ENCODE results near the gene KIF13A.

Gene KIF13A

DNA sequence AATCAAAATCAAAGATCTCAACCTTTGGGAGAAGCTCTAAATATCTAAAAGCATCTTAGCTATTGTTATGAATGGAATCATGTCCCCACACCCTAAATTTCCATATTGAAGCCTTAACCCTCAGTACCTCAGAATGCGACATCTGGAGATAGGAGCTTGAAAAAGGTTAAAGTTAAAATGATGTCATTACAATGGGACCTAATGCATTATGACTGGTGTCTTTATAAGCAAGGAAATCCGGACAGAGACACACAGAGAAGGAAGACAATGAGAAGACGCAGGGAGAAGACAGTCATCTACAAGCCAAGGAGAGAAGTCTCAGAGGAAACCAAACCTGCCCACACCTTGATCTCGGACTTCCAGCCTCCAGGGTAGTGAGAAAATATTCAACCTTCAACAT, 46.1 kb downstream of the KIF13A start:
- no peak overlapping the region for H3K27ac ChIP-seq (replicated peaks)
- no peak overlapping the region for H3K4me3 ChIP-seq (replicated peaks; ENCODE audit: insufficient read depth, low read length)
- TF ChIP-seq POLR2AphosphoS5 (IDR thresholded peaks at IDR 0.05; ENCODE audit: low read depth) (no peak), GABPA (IDR thresholded peaks at IDR 0.05; ENCODE audit: low read depth) (no peak), REST (IDR thresholded peaks at IDR 0.05; ENCODE audit: insufficient replicate concordance, low read depth) (no peak), SPI1 (IDR thresholded peaks at IDR 0.05; ENCODE audit: borderline replicate concordance, low read depth) (no peak)
- TF ChIP-seq, protein P1, sequence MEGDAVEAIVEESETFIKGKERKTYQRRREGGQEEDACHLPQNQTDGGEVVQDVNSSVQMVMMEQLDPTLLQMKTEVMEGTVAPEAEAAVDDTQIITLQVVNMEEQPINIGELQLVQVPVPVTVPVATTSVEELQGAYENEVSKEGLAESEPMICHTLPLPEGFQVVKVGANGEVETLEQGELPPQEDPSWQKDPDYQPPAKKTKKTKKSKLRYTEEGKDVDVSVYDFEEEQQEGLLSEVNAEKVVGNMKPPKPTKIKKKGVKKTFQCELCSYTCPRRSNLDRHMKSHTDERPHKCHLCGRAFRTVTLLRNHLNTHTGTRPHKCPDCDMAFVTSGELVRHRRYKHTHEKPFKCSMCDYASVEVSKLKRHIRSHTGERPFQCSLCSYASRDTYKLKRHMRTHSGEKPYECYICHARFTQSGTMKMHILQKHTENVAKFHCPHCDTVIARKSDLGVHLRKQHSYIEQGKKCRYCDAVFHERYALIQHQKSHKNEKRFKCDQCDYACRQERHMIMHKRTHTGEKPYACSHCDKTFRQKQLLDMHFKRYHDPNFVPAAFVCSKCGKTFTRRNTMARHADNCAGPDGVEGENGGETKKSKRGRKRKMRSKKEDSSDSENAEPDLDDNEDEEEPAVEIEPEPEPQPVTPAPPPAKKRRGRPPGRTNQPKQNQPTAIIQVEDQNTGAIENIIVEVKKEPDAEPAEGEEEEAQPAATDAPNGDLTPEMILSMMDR (IDR thresholded peaks at IDR 0.05; ENCODE audit: insufficient read depth, low read length): no peak
- H3K27me3 ChIP-seq (ENCODE audit: insufficient read depth, poor library complexity, severe bottlenecking): no peaks in the 10 kb centered on the region
- no peak for DNase-seq (ENCODE audit: low read depth in 1 of 2, low spot score in 1 of 2)

DNA sequence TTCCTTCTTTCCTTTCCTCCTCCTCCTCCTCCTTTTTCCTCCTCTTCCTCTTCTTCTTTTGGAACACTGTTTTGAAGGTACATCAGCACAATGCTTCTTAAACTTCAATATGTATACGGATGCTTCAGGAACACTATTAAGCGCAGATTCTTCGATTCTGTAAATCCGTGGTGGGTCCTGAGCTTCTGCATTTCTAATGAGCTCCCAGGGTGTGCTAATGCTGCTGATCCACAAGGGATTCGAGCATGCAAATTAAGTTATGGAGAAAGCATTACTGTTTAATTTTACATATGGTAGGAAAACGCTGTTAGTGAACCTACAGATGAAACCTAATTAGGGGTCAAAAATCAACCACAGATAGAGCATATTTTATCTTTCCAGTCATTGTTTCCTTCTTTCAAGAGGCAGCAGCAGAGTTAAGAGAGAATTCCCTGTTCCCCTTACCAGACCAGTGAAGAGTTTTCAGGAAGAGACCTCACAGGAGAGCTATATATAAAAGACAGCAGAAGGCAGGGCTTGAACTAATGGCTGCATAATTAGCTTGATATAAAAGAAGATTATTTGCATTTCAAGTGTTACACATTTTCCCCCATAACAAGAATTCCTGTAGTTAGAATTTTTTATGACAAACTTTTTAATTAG, 47.2 kb downstream of the KIF13A start:
- Histone ChIP-seq H3K27ac (replicated peaks) (no peak overlapping the region), H3K27me3 (ENCODE audit: insufficient read depth, poor library complexity, severe bottlenecking) (no peaks in the 10 kb centered on the region), H3K4me3 (replicated peaks; ENCODE audit: insufficient read depth, low read length) (no peak overlapping the region)
- DNase-seq (ENCODE audit: low read depth in 1 of 2, low spot score in 1 of 2): no peak
- TF ChIP-seq, protein P1 (IDR thresholded peaks at IDR 0.05; ENCODE audit: insufficient read depth, low read length): no peak
- TF ChIP-seq GABPA (IDR thresholded peaks at IDR 0.05; ENCODE audit: low read depth) (no peak), SPI1 (IDR thresholded peaks at IDR 0.05; ENCODE audit: borderline replicate concordance, low read depth) (no peak), POLR2AphosphoS5 (IDR thresholded peaks at IDR 0.05; ENCODE audit: low read depth) (no peak), REST (IDR thresholded peaks at IDR 0.05; ENCODE audit: insufficient replicate concordance, low read depth) (no peak)

GRCh38 chr6:17938901-17939300, 48.5 kb downstream of the KIF13A start:
- H3K4me3 ChIP-seq (replicated peaks; ENCODE audit: insufficient read depth, low read length): no peak overlapping the region
- H3K27ac ChIP-seq (replicated peaks): no peak overlapping the region
- TF ChIP-seq REST (IDR thresholded peaks at IDR 0.05; ENCODE audit: insufficient replicate concordance, low read depth): no peak
- TF ChIP-seq, protein P1 (IDR thresholded peaks at IDR 0.05; ENCODE audit: insufficient read depth, low read length): no peak
- no peak for TF ChIP-seq SPI1 (IDR thresholded peaks at IDR 0.05; ENCODE audit: borderline replicate concordance, low read depth)
- TF ChIP-seq GABPA (IDR thresholded peaks at IDR 0.05; ENCODE audit: low read depth): no peak
- no peak for TF ChIP-seq POLR2AphosphoS5 (IDR thresholded peaks at IDR 0.05; ENCODE audit: low read depth)
- no peak for DNase-seq (ENCODE audit: low read depth in 1 of 2, low spot score in 1 of 2)
- H3K27me3 ChIP-seq (ENCODE audit: insufficient read depth, poor library complexity, severe bottlenecking): no peaks in the 10 kb centered on the region

Measured in HL-60 (cell line).